HFF-Myc (cell line): ENCODE measurements around the gene SLC12A4.

Experiments
- DNase-seq: peaks from one replicate; pipeline ENCODE4 v3.0.0-alpha.2; 2011; ENCODE audit warnings: low read depth; ENCODE audit errors: extremely low read depth
- H3K4me3 ChIP-seq: replicated peaks from 2 replicates; pipeline ENCODE4 v1.5.1; 2011; ENCODE audit warnings: low read depth, mild to moderate bottlenecking, control low read depth, low read length
- CTCF ChIP-seq: IDR thresholded peaks from 2 replicates; pipeline ENCODE4 v1.5.1; 2012; ENCODE audit warnings: mild to moderate bottlenecking, low read depth, low read length, control low read depth; ENCODE audit errors: missing control alignments

Gene SLC12A4

GRCh38 chr16:67944690-67945391 lies 23.6 kb downstream of the SLC12A4 start:
- TF ChIP-seq CTCF, result no peak
- no peak overlapping the region for H3K4me3 ChIP-seq

GRCh38 chr16:67943619-67944504 lies 24.6 kb downstream of the SLC12A4 start, which contains the start of gene LCAT:
Gene LCAT (minus strand): TSS chr16:67944120. CDS start chr16:67944101, 19 bp downstream.
- TF ChIP-seq CTCF, result no peak
- DNase-seq, result no peak
- H3K4me3 ChIP-seq, result no peak within 1 kb of the TSS

More at GRCh38 chr16:67944690-67945391, 23.6 kb downstream of the SLC12A4 start:
- DNase-seq, result no peak

GRCh38 chr16:67943256-67943618 lies 25.2 kb downstream of the SLC12A4 start:
- DNase-seq, result no peak
- no peak overlapping the region for H3K4me3 ChIP-seq
- no peak for TF ChIP-seq CTCF

GRCh38 chr16:67942510-67943255 lies 25.8 kb downstream of the SLC12A4 start:
- TF ChIP-seq CTCF, result no peak
- H3K4me3 ChIP-seq, result no peak overlapping the region
- DNase-seq, result no peak

- peak; percentile 81 for TF ChIP-seq CTCF
- DNase-seq, result no peak
- H3K4me3 ChIP-seq, result no peak overlapping the region
Observed at GRCh38 chr16:67942200-67942509, 26.3 kb downstream of the SLC12A4 start.

GRCh38 chr16:67941469-67942199 lies 26.8 kb downstream of the SLC12A4 start:
- H3K4me3 ChIP-seq, result no peak overlapping the region
- no peak for TF ChIP-seq CTCF
- DNase-seq, result no peak
